Hippocampal formation (tissue), 2 donors: ENCODE data around the gene AACS.
A peak's percentile ranks its signal among the peaks of the same experiment; 100 is the strongest.

Experiments used
- DNase-seq, 2 donors: peaks; one replicate each; lab custom pipeline; 2025; lab: John Stamatoyannopoulos, UW

AACS gene

GRCh38 chr12:125185740-125186470, 120.7 kb downstream of the AACS start, which contains the start of gene TMEM132B:
Gene TMEM132B (plus strand): TSS chr12:125186386.
- peak; percentile 73 to 81 for DNase-seq

- DNase-seq: no peak
These were observed 121.4 kb downstream of the AACS start for GRCh38 chr12:125186471-125187147.

- no peak for DNase-seq
These were observed 122.0 kb downstream of the AACS start for GRCh38 chr12:125187148-125187745.

- peak in 1 of 2 donors; percentile 21 for DNase-seq
These were observed 122.8 kb downstream of the AACS start for GRCh38 chr12:125187780-125188741.

- no peak for DNase-seq
These were observed 123.8 kb downstream of the AACS start for GRCh38 chr12:125189015-125189414.

- DNase-seq: no peak
These were observed 124.3 kb downstream of the AACS start for GRCh38 chr12:125189502-125189901.

- DNase-seq: no peak
These were observed 126.3 kb downstream of the AACS start for GRCh38 chr12:125191361-125192087.

GRCh38 chr12:125192690-125193221, 127.5 kb downstream of the AACS start:
- DNase-seq: no peak
